NCI-H2081 treated with DMSO at 0.1 percent for 48 hours (cell line): Measurements from ENCODE around the gene C9orf50.
"Not testable (repeated sequence)": the region's sequence is repeated elsewhere in the genome, so short reads cannot be mapped to it uniquely, and the experiment has no call there.

Source experiments
- DNase-seq: peaks from one replicate; lab custom pipeline; 2025; lab: John Stamatoyannopoulos, UW

Gene C9orf50

DNA sequence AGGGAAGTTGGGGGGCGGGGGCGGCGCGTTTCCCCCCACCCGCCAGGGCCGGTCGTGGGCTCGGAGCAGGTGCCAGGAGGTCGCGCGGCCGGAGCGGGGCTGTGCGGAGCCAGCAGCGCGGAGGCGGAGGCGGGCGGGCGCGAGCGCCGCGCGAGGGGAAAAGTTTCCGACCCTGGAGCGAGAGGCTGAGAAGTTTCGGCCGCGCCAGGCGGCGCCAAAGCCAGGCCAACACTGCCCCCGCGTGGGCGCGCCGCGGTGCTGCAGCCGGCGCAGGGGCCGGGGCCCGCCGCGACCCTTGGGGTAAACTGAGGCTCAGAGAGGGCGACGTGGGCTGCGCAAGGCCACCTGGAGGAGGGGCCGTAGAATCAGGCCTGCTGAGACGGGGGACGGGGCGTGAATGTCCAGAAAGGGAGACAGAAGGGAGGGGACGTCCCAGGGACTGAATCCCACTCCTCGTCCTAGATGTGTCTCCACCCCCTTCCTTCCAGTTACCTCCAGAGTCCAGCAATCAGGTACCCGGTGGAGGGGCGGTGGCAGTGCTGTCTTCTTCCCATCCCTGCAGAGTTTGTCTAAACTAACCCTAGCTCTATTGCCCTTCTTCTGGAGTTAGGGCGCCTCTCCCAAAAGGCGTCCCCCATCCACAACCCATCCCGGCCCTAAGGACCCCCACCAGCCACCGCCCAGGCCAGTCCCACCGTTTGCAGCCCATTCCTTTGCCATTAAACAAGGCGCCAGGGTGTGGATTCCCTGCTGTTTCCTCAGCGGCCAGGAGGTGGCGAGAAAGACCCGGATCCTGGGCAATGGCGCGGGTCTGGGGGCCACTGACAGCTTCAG lies 10.2 kb downstream of the C9orf50 start:
- no peak for DNase-seq

DNA sequence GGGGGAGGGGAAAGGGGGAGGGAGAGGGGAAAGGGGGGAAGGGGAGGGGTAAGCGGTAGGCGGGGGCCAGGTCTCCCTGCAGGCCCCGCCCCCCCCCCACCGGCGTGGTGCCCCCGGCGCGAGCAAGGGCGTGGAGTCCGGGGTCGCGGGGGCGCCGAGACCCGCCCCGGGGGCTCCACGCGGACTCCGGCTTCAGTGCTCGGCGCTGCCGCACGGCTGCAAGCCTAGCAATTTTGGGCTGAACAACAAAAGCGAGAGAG lies 10.8 kb downstream of the C9orf50 start:
- no peak for DNase-seq

DNA sequence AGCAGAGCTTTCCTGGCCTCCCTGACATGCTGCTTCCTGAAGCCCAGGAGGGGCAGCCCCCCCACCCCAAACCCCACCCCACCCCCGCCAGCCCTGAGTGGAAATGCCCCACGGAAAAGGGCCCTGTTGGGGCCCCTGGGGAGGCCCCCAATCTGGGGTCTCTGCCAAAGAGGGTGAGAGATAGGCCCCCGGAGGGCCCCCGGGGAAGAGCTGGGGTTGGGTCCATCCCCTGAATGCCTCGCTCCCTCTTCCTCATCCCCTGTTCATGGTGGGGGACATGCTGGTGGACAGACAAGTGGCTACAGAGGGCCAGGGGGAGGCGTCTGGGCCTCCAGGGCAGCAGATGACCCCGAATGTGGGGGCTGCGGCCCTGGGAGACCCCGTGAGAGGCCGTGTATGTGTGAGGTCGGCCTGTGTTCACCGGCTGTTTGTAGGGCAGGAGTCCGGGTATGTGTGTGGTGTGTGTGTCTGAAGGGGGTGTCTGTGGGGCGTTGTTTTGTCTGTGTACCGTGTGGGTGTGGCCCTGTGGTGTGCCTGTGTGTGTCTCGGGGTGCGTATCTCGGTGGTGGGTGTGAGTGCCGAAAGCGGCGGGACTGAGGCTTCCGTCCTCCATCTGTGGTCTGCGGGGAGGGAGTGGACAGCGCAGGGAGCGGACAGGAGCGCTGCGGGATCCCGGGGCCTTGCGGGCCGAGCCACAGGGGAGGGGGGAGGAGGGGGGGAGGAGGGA lies 11.3 kb downstream of the C9orf50 start:
- no peak for DNase-seq

DNA sequence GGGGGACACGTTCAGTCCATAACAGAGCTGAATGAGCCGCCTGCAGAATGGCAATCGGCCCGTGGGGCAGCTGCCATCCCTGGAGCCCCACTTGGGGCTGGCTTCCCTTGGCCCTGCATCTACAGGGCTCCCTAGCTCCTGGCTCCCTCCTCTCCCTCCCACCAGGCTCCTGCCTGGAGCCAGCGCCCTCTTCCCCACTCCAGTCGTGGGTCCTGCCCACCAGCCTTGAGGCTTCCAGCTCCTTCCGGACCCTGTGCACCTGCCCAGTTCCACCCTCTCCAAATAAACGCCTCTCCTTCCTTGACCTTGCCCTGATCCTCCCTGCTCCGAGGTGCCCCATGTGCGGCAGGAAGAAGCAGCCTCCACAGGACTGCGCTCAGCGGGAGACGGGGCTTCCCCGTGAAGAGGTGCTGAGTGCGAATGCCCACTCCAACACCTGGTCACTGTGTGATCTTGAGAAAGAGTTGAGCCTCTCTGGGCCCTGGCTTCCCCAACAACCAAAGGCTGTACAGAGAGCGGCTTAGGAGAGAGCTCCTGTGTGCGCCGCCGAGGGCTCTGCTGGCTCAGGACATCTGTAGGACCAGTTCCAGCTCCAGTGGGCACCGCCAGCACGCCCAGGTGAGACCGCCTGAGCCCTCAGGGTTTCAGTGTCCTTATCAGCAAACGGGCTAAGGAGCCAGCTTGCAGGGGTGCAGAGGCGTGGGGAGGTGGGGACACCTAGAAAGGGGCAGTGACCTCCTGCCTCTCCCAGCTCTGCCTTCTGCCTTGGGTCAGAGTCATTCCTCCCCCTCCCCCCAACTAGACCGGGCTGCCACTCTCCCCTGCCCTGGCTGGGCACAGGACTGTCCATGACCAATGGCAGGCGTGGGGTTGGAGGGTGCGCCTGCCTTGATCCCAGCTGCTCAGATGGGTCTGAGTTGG lies 12.1 kb downstream of the C9orf50 start:
- no peak for DNase-seq

DNA sequence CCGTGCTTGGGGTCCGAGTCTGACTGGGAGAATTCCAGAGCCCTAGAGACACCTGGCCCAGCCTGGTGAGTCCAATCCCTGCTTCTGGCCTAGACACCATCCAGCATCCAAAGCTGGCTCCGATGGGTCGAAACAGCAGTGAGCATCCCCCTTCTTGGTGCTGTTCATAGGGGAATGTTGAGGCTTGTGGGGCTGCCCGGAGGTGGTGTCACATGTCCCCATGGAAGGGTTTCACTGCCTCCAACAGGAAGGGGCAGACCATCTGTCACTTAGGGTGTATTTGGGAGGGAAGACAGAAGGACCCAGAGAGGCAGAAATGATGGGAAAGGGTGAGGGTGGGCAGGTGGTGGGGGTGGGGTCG lies 13.9 kb downstream of the C9orf50 start:
- no peak for DNase-seq

DNA sequence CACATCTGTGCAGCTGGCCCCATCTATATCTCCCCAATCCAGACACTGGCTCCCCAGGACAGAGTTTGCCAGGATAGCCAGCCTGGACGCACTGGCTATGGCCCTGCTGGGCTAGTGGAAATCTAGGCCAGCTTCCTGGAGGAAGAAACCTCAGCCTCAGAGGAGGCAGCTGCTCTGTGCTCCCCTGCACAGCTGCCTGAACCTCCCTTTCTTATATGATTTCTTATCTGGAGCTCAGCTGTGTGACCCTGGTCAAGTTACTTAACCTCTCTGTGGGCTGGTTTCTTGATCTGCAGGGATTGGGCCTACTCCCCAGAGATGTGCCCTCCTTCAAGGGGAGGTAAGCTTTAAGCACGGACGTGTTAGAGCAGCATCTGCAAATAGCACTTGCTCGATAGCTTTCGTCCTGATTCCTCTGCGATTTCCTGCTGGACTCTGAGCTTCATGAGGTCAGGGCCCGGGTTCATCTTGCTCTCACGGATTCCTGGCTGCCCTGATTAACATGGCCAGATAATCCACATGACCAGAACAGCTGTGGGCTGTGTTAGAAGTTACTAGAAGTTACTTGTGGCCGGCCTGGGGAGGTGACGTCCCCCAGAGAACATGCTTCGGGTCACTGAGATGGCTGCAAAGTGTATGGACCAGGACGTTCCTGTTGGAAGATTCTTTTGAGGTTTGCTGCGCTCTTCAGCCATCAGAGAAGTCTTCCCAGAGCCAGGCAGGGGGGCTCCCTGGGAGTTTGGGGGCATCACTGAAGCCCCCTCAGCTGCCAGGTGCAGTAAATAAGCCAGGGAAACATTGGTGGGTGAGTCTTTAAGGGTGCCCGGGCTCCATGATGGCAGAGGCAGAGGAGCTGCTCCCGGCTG lies 14.5 kb downstream of the C9orf50 start:
- no peak for DNase-seq

DNA sequence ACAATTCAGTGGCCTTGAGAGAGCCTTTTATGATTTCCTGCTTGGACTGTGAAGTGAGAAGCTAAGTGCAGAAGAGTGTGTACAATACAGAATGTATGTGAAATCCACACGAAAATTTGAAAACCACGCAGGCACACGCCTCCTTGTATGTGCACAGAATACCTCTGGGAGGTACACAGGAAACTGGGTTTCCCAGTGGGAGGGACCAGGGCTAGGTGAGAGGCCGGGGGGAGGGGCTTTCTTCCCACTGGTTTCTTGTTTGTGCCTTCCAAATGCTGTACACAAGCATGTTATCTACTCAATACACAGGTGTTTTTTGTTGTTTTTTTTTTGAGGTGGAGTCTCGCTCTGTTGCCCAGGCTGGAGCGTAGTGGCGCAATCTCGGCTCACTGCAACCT lies 16.1 kb downstream of the C9orf50 start:
- DNase-seq: no peak

DNA sequence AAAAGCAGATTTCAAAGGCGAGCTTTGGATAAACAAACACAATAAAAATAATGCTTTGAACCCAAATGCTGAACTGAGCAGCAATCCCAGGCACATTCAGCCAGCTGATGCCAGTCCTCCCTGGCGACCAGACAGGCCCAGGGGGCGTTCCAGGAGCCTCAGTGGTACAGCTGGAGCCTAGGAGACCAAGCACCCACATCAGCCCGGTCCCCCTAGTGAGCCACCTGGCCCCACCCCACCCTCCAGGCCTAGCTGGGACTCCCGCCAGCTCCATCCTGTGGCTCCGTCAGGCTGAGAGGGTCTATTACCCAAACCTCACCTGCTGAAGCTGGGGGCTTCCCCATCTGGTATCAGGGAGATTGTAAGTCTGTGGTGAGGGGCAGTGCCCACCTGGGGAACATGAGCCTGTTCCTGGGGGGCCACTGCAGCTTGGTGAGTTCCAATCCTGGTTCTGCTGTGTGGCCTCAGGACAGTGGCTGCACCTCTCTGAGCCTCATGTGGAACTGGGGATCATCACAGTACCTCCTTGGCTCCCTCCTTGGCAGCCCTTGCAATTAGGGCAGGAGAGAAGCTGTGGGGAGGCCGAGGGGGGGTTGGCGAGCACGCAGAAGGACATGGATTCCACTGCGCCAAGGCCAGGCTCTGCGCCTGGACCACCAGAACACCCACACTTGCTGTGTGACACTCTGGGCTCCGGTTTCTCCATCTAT lies 16.7 kb downstream of the C9orf50 start:
- DNase-seq: no peak

DNA sequence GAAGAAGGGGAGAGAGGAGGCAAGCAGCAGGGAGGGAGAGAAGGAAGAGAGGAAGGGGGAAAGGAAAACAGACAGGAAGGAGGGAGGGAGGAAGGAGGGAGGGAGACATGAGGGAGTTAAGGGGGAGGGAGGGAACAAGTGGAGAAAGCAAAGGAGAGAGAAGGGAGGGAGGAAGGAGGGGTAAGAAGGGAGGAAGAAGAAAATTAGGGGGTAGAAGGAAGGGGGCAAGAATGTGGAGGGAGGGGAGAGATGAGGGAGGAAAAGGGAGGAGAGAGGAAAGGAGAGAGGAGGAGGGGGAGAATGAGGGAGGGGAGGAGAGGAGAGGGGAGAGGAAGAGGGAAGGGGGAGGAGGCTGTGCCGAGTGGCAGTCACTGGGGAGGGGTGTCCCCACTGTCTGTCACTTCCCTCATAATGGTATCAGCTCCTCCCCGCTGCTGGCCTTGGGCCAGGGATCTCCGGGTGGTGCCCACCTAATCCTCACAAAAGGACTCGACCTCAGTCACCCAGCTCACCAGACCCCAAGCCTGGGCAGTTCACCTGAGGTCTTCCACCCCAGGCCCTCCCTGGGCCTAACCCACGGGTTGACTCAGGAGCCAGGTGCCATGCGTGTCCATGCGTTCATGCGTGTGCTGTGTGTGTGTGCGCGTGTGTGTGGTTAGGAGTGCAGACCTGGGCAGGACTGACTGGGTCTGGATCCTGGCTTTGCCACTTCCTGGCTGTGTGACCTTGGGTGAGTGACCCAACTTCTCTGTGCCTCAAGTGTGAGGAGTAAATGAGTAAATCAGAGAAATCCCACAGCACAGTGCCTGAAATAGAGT lies 18.1 kb downstream of the C9orf50 start:
- DNase-seq: no peak

DNA sequence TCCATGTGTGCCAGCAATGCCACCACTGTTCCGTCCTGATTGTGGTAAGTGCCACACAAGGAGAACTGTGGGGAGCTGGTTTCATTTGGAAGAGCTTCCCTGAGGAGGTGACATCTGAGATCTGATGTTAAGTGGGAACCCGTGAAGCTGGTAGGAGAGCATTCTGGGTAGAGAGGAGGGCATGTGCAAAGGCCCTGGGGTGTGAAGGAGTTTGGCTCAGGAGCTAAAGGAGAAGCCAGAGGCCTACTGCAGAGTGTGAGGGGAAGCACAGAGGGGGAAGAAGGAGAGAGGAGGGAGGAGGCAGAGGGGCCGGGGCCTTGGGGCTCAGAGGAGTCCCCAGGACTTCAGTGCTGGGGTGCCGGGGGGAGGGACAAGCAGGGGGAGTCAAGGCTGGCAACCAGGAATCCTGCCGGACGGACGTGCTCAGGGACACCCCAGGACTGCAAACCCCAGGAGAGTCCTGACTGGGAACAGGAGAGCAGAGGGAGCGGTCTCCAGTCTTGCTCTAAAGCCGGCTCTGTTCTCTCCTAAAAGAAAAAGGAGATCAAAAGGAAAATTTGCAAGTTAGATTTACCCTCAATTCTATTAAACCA lies 19.7 kb downstream of the C9orf50 start:
- DNase-seq: no peak

DNA sequence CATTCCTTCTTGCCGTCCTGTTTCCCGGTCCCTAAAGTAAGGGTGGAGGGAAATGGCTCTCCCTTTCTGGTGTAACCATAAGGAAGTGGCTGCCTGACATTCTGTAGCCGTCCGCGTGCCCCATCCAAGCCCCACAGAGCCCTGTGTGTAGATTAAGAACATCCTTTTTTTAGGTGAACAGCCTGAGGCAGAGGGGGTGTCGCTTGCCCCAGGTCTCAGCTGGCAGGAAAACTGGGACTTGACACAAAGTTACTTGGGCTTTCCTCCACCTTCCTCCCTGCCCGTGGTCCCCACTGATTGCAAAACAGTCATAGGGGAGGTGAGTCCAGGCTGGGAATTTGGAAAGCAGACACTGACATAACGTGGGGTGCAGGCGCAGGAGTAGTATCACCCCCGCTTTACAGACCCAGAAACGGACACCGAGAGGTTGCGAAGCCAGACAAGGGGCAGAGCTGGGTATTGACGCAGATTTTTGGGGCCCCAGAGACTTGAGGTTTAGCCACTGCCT lies 22.8 kb downstream of the C9orf50 start:
- no peak for DNase-seq

DNA sequence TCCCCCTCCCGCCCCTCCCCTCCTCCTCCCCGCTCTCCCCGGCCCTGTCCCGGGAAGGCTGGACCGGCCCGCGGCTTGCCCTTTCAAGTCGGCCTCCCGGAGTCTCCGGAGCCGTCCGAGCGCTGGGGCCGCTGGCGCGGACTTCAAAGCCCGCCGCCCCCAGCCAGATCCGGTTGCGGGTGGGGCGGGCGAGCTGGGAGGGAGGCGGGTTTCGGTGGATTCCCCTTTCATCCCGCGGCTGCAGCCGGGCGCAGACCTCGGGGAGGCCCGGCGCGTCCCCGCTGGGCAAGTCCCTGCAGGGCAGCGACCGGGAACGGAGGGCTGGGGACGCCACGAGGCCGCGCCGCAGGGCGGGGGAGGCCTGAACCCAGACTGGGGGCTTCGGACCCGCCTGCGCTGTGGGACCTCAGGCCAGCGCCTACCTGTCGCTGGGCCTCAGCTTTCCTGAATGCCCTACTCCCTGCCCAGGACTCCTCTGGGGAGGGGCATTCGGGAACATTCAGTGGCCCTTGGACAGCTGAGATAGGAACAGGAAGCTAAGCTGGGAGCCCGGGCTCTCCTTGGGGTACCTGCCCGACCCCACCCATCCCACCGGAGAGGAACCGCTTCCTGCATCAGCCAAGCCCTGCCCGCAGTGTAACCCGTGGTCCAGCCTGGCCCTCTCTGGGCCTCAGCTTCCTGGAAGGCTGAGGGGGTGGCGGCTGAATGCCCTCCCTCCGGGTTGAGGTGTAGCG lies 23.4 kb downstream of the C9orf50 start:
- DNase-seq: no peak

DNA sequence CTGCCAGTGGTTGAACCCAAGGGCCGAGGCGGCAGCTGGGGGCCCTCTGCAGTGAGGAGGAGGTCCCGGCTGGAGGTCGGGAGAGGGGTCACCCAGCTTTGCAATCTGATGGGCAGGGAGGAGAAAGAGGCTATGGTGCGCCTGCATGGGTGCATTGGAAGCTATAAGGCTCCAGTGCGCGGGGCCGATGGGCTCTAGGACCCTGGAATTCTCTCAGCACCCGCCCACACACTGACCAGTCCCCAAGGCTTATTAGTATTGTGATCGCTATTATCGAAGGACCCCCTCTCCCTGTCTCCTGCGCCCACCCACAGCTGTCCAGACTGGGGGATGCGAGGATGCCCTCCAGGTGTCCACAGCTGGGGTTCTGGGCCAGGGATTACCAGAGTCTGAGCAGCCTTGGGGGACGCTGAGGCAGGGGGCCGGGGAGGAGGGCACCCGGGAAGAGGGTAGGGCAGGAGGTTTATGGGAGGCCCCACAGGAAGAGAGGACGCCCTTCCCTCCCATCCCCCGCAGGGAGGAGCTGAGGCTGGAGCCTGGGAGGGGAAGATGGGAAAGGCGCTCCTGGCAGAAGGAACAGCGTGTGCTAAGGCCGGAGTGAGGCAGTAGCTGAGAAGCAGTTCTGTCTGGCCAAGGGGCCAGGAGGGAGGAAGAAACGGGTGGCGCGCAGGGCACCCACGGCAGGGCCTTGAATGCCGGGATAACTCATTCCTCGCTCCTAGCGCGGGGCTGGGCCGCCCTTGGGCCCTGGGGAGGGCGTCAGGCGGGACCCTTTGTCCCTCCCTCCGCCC lies 24.2 kb downstream of the C9orf50 start:
- DNase-seq: no peak

DNA sequence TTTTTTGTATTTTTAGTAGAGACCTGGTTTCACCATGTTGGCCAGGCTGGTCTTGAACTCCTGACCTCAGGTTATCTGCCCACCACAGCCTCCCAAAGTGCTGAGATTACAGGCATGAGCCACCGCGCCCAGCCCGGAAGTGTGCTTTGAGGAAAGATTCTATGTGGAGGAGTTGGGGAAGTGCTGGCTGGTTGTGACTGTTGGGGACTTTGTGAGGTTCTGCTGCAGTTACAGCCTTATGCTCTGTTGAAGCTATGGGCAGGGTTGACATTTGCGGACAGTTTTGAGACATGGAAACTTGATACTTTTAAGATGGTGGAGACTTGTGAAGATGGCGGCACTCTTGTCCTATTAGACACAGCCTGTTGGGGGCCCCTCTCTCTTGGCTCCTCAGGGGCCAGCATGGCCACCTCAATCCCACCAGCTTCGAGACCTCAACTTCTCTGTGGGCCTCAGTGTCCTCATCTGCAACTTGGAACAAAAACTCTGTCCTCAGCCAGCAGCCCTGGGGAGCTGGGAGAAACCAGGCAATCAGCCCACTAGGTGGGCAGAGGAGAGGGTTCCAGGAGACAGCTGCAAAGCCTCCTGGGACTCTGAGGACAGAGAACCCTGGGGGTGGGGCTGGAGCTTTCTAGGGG lies 24.9 kb downstream of the C9orf50 start:
- no peak for DNase-seq

DNA sequence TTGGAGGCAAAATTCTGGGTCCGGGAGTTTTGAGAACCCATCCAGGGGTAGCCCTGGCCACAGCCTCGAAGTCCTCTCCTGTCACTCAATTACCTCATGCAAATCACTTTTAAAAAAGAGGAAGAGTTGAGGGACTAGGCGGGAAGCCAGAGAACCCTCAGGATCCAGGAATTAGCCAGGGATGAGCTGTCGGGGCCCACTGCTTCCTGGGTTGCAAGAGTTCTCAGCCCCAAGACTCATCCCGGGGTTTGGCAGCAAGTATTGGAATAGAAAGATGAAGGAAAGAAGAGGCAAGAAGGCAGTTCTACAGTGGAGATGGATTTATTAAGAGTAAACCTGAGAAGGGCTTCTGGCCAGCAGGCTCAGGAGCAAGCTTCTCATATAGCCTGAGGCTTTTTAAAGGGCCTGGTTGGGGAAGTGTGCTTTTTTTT lies 25.6 kb downstream of the C9orf50 start:
- DNase-seq: no peak

DNA sequence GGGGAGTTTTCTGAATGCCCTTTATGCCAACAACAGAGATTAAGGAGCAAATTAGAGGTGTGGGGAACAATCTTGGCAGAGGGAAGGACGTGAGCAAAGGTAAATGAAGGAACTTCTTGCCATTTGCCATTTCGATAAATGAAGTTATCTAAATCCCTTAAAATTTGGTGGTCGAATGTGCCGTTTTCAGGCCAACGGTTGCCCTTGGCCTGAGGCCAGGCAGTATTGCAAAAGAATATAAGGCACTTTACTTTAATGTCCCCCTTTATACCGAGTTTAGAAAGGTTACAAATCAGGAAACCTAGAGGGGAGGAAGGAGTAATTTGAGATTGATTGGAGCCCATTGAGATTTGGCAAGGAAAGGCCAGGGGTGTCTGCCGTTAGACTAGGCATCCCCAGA lies 26.3 kb downstream of the C9orf50 start:
- DNase-seq: no peak

DNA sequence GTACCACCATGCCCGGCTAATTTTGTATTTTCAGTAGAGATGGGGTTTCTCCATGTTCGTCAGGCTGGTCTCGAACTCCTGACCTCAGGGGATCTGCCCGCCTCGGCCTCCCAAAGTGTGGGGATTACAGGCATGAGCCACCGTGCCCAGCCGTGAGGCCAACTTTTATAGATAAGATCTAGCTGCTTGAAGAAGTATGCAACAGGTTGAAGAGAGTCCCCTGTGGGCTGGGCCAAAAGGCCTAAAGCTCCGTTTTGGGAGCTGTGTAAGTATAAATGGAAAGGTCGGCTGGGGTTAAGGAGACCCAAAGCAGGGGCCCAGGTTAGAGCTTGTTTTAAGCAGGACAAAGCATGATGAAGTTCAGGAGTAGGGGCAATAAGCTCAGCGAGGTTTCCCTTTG lies 28.1 kb downstream of the C9orf50 start:
- not testable (repeated sequence) for DNase-seq

DNA sequence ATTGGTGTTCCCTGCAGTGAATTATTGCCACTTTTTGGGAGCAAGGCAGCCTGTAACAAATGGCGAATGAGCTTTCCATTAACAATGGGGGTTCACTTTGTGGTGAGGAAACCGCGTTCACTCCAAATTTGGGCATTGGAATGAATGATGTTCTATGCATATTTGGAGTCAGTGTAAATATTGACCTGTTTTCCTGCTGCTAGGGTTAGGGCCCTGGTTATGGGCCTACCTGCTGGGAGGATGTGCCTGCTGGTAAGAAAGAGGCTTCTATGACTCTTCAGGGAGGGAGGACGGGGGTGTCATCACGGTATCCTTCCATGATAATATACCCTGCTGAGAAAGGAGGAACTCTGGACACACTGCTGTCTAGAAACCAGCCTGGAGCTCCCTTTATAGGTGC lies 29.0 kb downstream of the C9orf50 start:
- DNase-seq: no peak
